HL-60 (cell line): ENCODE results near the gene AGER.
A peak's percentile ranks its signal among the peaks of the same experiment; 100 is the strongest.
"Not testable (repeated sequence)": the region's sequence is repeated elsewhere in the genome, so short reads cannot be mapped to it uniquely, and the experiment has no call there.

Experiments
- DNase-seq, 2 experiments: peaks; one replicate each; pipeline ENCODE4 v3.0.0-alpha.2; 2010 to 2020; ENCODE audit warnings: low read depth in 1 of 2, low spot score in 1 of 2
- H3K27ac ChIP-seq: fragments of 250-450 bp; sonication (Bioruptor Pico); replicated peaks from 2 replicates; pipeline ENCODE4 v1.5.1; 2020; ENCODE audit warnings: mild to moderate bottlenecking, moderate library complexity
- H3K27me3 ChIP-seq: fragments of 250-450 bp; sonication (Bioruptor Pico); 2 replicates; pipeline ENCODE4 v1.5.1; 2021; ENCODE audit warnings: mild to moderate bottlenecking, moderate library complexity; ENCODE audit not compliant: insufficient read depth, poor library complexity, severe bottlenecking
- H3K4me3 ChIP-seq: replicated peaks from 2 replicates; pipeline ENCODE4 v1.5.1; 2011; ENCODE audit warnings: mild to moderate bottlenecking, control low read depth, low read length; ENCODE audit not compliant: insufficient read depth
- GABPA ChIP-seq: IDR thresholded peaks from 2 replicates; pipeline ENCODE4 v1.6.1; 2012; ENCODE audit warnings: low read depth
- POLR2AphosphoS5 ChIP-seq: IDR thresholded peaks from 2 replicates; pipeline ENCODE4 v1.6.1; 2012; ENCODE audit warnings: low read depth
- SPI1 ChIP-seq: IDR thresholded peaks from 2 replicates; pipeline ENCODE4 v1.6.1; 2012; ENCODE audit warnings: low read depth, mild to moderate bottlenecking, borderline replicate concordance
- TF ChIP-seq, protein P1 (sequence below): IDR thresholded peaks from 2 replicates; pipeline ENCODE4 v1.6.1; 2012; ENCODE audit warnings: low read depth; ENCODE audit not compliant: insufficient replicate concordance
- TF ChIP-seq, protein P2 (sequence below): IDR thresholded peaks from one replicate; pipeline ENCODE4 v1.5.1; 2011; ENCODE audit warnings: low read length, control low read depth, inconsistent platforms; ENCODE audit not compliant: insufficient read depth

AGER gene

DNA sequence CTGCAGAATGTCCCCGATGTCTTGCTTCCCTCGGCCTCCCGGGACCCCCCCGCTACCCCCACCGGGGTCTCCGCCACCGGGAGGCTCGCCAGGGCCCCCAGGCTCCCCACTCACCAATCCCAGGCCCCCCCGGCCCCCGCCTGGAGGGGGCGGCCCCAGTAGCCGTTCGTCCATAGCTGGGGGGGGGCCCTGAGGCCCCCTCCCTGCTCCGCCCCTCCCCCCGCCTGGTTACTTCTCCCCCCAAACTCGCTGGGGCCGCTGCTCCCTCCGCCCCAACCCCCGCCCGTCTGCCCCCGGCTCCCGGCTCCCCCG, 5.6 kb upstream of the AGER start:
- peak overlapping the region; percentile 95 for H3K27ac ChIP-seq
- TF ChIP-seq, protein P1, sequence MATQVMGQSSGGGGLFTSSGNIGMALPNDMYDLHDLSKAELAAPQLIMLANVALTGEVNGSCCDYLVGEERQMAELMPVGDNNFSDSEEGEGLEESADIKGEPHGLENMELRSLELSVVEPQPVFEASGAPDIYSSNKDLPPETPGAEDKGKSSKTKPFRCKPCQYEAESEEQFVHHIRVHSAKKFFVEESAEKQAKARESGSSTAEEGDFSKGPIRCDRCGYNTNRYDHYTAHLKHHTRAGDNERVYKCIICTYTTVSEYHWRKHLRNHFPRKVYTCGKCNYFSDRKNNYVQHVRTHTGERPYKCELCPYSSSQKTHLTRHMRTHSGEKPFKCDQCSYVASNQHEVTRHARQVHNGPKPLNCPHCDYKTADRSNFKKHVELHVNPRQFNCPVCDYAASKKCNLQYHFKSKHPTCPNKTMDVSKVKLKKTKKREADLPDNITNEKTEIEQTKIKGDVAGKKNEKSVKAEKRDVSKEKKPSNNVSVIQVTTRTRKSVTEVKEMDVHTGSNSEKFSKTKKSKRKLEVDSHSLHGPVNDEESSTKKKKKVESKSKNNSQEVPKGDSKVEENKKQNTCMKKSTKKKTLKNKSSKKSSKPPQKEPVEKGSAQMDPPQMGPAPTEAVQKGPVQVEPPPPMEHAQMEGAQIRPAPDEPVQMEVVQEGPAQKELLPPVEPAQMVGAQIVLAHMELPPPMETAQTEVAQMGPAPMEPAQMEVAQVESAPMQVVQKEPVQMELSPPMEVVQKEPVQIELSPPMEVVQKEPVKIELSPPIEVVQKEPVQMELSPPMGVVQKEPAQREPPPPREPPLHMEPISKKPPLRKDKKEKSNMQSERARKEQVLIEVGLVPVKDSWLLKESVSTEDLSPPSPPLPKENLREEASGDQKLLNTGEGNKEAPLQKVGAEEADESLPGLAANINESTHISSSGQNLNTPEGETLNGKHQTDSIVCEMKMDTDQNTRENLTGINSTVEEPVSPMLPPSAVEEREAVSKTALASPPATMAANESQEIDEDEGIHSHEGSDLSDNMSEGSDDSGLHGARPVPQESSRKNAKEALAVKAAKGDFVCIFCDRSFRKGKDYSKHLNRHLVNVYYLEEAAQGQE, result no peak
- no peak for TF ChIP-seq GABPA
- TF ChIP-seq SPI1, result no peak
- TF ChIP-seq, protein P2, sequence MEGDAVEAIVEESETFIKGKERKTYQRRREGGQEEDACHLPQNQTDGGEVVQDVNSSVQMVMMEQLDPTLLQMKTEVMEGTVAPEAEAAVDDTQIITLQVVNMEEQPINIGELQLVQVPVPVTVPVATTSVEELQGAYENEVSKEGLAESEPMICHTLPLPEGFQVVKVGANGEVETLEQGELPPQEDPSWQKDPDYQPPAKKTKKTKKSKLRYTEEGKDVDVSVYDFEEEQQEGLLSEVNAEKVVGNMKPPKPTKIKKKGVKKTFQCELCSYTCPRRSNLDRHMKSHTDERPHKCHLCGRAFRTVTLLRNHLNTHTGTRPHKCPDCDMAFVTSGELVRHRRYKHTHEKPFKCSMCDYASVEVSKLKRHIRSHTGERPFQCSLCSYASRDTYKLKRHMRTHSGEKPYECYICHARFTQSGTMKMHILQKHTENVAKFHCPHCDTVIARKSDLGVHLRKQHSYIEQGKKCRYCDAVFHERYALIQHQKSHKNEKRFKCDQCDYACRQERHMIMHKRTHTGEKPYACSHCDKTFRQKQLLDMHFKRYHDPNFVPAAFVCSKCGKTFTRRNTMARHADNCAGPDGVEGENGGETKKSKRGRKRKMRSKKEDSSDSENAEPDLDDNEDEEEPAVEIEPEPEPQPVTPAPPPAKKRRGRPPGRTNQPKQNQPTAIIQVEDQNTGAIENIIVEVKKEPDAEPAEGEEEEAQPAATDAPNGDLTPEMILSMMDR, result no peak
- TF ChIP-seq POLR2AphosphoS5, result no peak

DNA sequence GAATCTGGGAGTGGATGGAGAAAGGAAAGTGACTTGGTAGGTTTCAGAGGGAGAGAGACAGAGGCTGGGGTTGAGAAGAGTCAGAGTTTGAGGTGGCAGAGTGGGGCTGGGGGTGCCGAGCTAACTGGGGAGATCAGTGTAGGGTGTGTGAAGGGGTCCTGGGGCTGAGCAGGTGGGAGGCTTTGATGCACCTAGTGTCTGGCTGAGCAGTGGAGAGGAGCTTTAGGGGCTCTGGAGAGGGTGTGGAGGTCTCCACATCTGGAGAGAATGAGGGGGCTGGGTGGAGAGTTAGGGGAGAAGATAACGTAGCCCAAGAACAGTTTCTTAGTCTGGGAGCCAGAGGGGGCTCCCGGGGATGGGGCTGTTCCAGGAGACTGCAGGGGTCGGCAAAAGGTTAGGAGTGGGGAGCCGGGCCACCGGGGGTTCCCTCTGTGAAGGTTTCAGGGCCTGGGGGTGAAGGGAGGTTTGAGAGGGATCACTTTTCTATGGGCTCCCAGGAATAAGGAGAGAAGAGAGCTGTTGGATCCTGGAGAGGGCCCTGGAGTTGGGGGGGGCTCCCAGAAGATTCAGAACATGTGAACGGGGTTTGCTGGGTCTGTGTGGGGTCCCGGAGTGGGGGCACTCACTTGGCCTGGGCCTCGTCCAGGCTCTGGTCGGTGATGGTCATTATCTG, 5.2 kb upstream of the AGER start:
- Histone ChIP-seq H3K4me3 (peak overlapping the region; percentile 71), H3K27me3 (no peaks in the 10 kb centered on the region), H3K27ac (peak overlapping the region; percentile 95)
- DNase-seq, result no peak
- 0 out of 2 replicates have a peak, but pooled peaks have one; percentile 5 for TF ChIP-seq POLR2AphosphoS5
- no peak for TF ChIP-seq GABPA

More for the DNA sequence above, 5.6 kb upstream of the AGER start:
- H3K4me3 ChIP-seq, result peak overlapping the region; percentile 71
- H3K27me3 ChIP-seq, result no peaks in the 10 kb centered on the region
- DNase-seq, result no peak

DNA sequence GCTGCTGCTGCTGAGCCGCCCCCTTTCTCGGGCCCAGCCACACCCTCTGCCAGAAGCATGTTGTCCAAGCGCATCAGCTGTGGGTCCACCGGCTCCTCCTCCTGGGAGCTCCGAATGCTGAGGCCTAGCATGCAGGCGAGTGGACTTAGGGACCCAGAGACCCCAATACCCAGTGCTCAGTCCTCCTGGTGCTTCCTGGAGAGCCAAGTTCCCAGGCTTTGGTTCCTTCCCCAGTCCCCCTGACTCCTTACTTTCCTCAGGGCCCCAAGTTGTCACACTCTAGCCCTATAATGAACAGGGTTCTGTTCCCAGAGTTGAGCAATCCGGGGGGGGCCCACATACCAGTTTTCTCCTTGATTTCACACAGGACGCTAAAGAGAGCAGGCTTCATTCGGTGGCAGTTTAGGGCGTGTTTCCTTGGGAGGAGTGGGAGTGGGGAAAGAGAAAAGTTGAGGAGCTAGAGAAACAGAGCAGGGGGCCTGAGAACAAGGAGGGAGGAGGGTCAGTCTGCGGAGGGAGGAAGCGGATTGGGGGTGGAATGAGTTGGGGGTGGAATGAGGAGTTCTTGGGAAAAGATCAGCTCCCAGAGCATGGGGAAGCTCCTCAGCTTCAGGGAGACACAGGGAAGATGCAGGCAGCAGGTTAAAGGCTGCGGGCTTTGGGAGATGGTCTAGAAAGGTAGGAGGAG, 4.5 kb upstream of the AGER start:
- peak overlapping the region; percentile 71 for H3K4me3 ChIP-seq
- peak overlapping the region; percentile 95 for H3K27ac ChIP-seq
- no peak for DNase-seq
- no peaks in the 10 kb centered on the region for H3K27me3 ChIP-seq
- TF ChIP-seq, protein P2, result no peak

- peak overlapping the region; percentile 95; the same call in 1 of the 2 replicates for H3K27ac ChIP-seq
- H3K4me3 ChIP-seq, result not testable (repeated sequence)
These were observed 3.8 kb upstream of the AGER start for GRCh38 chr6:32187725-32188380.

DNA sequence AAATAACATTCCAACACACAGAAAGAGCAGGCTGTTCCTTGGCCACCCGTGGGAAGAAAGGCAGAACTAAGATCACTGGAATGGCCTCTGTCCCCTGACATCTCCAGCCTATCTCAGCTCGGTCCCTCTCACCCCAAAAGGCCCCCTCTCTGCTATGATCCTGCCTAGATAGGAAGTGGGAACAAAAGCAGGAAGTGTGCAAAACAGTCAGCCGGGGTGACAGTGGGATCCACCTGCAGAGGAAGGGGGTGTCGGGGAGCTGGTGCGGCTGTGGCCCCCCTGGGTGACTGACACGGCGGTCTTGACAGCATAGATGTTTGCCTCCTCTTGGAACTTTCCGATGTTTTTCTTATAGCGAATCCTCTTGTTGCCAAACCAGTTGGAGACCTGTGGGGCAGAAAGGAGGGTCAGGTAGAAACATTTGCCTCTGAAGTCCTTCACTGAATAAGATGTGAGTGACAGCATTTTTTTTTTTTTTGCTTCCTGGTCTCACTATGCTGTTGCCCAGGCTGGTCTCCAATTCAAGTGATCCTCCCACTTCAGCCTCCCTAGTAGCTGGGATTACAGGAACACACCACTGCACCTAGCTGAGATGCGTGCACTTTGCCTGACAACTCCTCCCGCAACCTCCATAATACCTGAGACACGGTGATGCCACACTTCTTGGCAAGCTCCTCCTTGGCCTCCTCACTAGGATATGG, 3.1 kb upstream of the AGER start:
- TF ChIP-seq, protein P2, result no peak
- TF ChIP-seq SPI1, result peak; percentile 79
- no peak for DNase-seq
- no peaks in the 10 kb centered on the region for H3K27me3 ChIP-seq
- H3K27ac ChIP-seq, result peak overlapping the region; percentile 43
- H3K4me3 ChIP-seq, result no peak overlapping the region

More at GRCh38 chr6:32187725-32188380, 3.8 kb upstream of the AGER start:
- not testable (repeated sequence) for H3K27me3 ChIP-seq, DNase-seq

GRCh38 chr6:32186151-32186840, 2.2 kb upstream of the AGER start:
- peak overlapping the region; percentile 43 for H3K27ac ChIP-seq
- not testable (repeated sequence) for H3K4me3 ChIP-seq, DNase-seq, H3K27me3 ChIP-seq

GRCh38 chr6:32185681-32186131, 1.7 kb upstream of the AGER start:
- not testable (repeated sequence) for H3K4me3 ChIP-seq, H3K27me3 ChIP-seq, DNase-seq, H3K27ac ChIP-seq
